ENCODE results near the gene RAB8B. TPM values are rescaled to one million over a fixed set of nuclear protein-coding genes. Genes with fewer than 3 reads are reported as not detected.
A peak's percentile ranks its signal among the peaks of the same experiment; 100 is the strongest.

The RAB8B gene
- total and polyA plus RNA-seq, 9 of the 15 experiments (the other 6 are each of a cell fraction or from before 2014, with no cell fraction given) = 7.8 to 32.1 (median 24.2) TPM

GRCh38 chr15:63287109-63287508 lies 97.7 kb downstream of the RAB8B start (continued):
- no peak for TF ChIP-seq ZNF609 (CRISPR knock-in tag; IDR thresholded peaks at IDR 0.05; ENCODE audit: borderline replicate concordance)
- no peak for TF ChIP-seq ZNF699 (CRISPR knock-in tag; IDR thresholded peaks at IDR 0.05; ENCODE audit: insufficient replicate concordance)
- TF ChIP-seq ELF2 (CRISPR knock-in tag; IDR thresholded peaks at IDR 0.05) = no peak

GRCh38 chr15:63288342-63288741 lies 98.9 kb downstream of the RAB8B start:
- intact Hi-C loops (cut with micrococcal nuclease) = loop anchor here (2.0 to 10.0 kb wide), 4 partner anchors 178 to 779 kb away; no protein-coding TSS in a partner anchor
- Histone ChIP-seq H3K9ac (ENCODE audit: insufficient read depth in 1 of 2, low read depth in 2 of 2, low read length in 2 of 2) (no peak overlapping the region), H3K27ac (ENCODE audit: extremely low read depth, low read depth, low read length) (no peak overlapping the region), H3K4me2 (ENCODE audit: insufficient read depth, low read length) (no peak overlapping the region), H2AFZ (ENCODE audit: low read depth, low read length) (peak overlapping the region; percentile 43; the same call in 1 of the 2 replicates), H3K4me1 (replicated peaks in 1 of 2; ENCODE audit: control insufficient read depth in 2 of 2, insufficient read depth in 2 of 2, low read length in 2 of 2) (peaks cover 4 to 16% of the 10 kb centered on the region in 2 experiments; a peak in 4 of 5 replicates), H3K4me3 (no peak overlapping the region), H3K36me3 (ENCODE audit: control insufficient read depth, insufficient read depth, low read length) (peaks cover 5% of the 10 kb centered on the region; the same call in 1 of the 3 replicates), H3K79me2 (ENCODE audit: control insufficient read depth, insufficient read depth, low read length) (no peaks in the 10 kb centered on the region), H3K27me3 (ENCODE audit: control insufficient read depth in 2 of 2, insufficient read depth in 2 of 2, low read length in 2 of 2) (no peaks in the 10 kb centered on the region), H3K9me1 (ENCODE audit: control insufficient read depth, insufficient read depth, low read length) (no peaks in the 10 kb centered on the region), H4K20me1 (replicated peaks; ENCODE audit: control insufficient read depth, insufficient read depth, low read length) (no peaks in the 10 kb centered on the region), H3K9me3 (replicated peaks; ENCODE audit: control insufficient read depth, insufficient read depth, low read depth, low read length) (no peaks in the 10 kb centered on the region)
- no peak for FAIRE-seq
- ChIA-PET CTCF (ENCODE audit: low intra/inter-chr PET ratio) (interaction anchor here (0.8 to 4.5 kb wide), 4 partner anchors 114 to 310 kb away, joined by 3 to 35 read pairs (median 4); no protein-coding TSS in a partner anchor), POLR2A (interaction anchor here (1.0 to 1.2 kb wide), 2 partner anchors 10 to 11 kb away, joined by 3 to 4 read pairs; partner anchors contain the start of gene APH1B)
- peak in 1 of 4 experiments; percentile 20 for DNase-seq (ENCODE audit: extremely low read depth in 1 of 4, low spot score in 3 of 4)
- in situ Hi-C loops (cut with MboI) = loop anchor here (25.0 kb wide), 1 partner anchor 774 kb away; no protein-coding TSS in a partner anchor
- no peak for TF ChIP-seq ZNF707 (CRISPR knock-in tag; conservative IDR thresholded peaks at IDR 0.05)
- TF ChIP-seq HMBOX1 (IDR thresholded peaks at IDR 0.05) = peak; percentile 71; the same call in 1 of the 2 replicates
- TF ChIP-seq EHMT2 (IDR thresholded peaks at IDR 0.05) = 0 out of 2 replicates have a peak, but pooled peaks have one; percentile 26
- no peak for TF ChIP-seq JUND (IDR thresholded peaks at IDR 0.05; ENCODE audit: borderline replicate concordance, low read depth, low read length)
- peak; percentile 6; the same call in 1 of the 3 replicates for TF ChIP-seq JUND (tag; IDR thresholded peaks at IDR 0.05; ENCODE audit: borderline replicate concordance, low read depth, low read length)
- no TSS peak for BruUV-seq (replicated peaks)
- peak; percentile 39; the same call in 1 of the 3 replicates for ATAC-seq
- WGBS (ENCODE audit: insufficient coverage, low coverage, missing lambda C conversion rate) = 29% methylated on average over 1 of the region's 1 CpG
